Gastrocnemius medialis (tissue), 4 donors: Measurements from ENCODE around the gene RNF169.

Experiments
- POLR2A ChIP-seq, 2 donors: fragments of 450-650 bp; IDR thresholded peaks; one replicate each; pipeline ENCODE4 v1.6.1; 2017; ENCODE audit warnings: antibody characterized with exemption in 2 of 2, mild to moderate bottlenecking in 2 of 2, moderate library complexity in 2 of 2
- TF ChIP-seq, protein P1 (sequence below), 5 experiments: fragments of 450-650 bp in 3 of 5; fragments of 200-600 bp in 2 of 5; sonication (generic) in 2 of 5; IDR thresholded peaks in 4 of 5; conservative IDR thresholded peaks in 1 of 5; 1 replicate in 4 of 5; 2 replicates in 1 of 5; pipeline ENCODE4 v1.5.1; 2016 to 2019; ENCODE audit warnings: antibody characterized with exemption in 5 of 5, mild to moderate bottlenecking in 3 of 5, moderate library complexity in 3 of 5

DNA sequence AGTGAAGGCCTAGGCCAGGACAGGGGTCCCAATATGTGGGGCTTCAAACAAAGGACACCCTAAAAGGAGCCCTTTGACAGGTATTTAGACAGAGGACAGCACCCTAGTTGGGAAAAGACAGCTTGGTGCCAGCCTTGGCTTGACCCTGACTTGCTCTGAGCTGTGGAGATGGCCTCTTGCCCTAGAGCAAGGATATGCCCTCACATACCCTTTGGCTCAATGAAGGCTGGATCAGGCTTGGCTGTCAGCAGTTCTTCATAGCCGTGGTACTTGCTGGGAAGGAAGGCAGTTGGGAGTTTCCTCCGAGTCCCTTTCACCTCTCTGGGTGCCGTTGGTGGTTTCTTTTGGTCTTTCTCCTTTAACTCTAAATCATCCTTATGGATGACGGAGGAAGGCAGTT, 96.2 kb downstream of the RNF169 start:
- no peak for TF ChIP-seq POLR2A (IDR thresholded peaks at IDR 0.05)
- TF ChIP-seq, protein P1, sequence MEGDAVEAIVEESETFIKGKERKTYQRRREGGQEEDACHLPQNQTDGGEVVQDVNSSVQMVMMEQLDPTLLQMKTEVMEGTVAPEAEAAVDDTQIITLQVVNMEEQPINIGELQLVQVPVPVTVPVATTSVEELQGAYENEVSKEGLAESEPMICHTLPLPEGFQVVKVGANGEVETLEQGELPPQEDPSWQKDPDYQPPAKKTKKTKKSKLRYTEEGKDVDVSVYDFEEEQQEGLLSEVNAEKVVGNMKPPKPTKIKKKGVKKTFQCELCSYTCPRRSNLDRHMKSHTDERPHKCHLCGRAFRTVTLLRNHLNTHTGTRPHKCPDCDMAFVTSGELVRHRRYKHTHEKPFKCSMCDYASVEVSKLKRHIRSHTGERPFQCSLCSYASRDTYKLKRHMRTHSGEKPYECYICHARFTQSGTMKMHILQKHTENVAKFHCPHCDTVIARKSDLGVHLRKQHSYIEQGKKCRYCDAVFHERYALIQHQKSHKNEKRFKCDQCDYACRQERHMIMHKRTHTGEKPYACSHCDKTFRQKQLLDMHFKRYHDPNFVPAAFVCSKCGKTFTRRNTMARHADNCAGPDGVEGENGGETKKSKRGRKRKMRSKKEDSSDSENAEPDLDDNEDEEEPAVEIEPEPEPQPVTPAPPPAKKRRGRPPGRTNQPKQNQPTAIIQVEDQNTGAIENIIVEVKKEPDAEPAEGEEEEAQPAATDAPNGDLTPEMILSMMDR (IDR thresholded peaks at IDR 0.05 in 4 of 5, conservative IDR thresholded peaks at IDR 0.05 in 1 of 5): no peak
